ENCODE results near the gene TTC23.

DNA sequence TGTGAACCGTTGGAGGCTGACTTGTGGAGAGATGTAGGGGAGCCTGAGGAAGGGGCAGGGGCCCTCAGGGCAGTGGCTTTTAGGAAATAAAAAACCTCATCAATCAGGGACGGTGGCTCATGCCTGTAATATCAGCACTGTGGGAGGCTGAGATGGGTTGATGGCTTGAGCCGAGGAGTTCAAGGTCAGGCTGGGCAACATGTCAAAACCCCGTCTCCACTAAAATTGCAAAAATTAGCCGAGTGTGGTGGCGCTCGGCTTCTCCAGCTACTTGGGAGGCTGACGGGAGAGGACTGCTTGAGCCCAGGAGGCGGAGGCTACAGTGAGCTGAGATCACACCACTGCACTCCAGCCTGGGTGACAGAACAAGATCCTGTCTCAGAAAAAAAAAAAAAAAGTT lies 7.6 kb downstream of the TTC23 start:
- TF ChIP-seq NFE2L1 (tag; IDR thresholded peaks at IDR 0.05; ENCODE audit: borderline replicate concordance, low read depth) (no peak), MYC (IDR thresholded peaks at IDR 0.05; ENCODE audit: low read depth, low read length) (no peak), MYC (CRISPR knock-in tag; IDR thresholded peaks at IDR 0.05; ENCODE audit: borderline replicate concordance, low read depth) (no peak), SMARCE1 (IDR thresholded peaks at IDR 0.05) (no peak), CTCF (IDR thresholded peaks at IDR 0.05 in 2 of 3, conservative IDR thresholded peaks at IDR 0.05 in 1 of 3; ENCODE audit: insufficient read depth in 2 of 3, low read depth in 1 of 3, low read length in 3 of 3) (no peak), MLLT1 (IDR thresholded peaks at IDR 0.05) (no peak), SMARCA4 (IDR thresholded peaks at IDR 0.05) (no peak), KLF6 (CRISPR knock-in tag; IDR thresholded peaks at IDR 0.05; ENCODE audit: borderline replicate concordance) (no peak), BHLHE40 (IDR thresholded peaks at IDR 0.05; ENCODE audit: low read length) (no peak), RBBP5 (IDR thresholded peaks at IDR 0.05; ENCODE audit: borderline replicate concordance, insufficient read depth, low read length, poor library complexity, severe bottlenecking) (no peak), FOXM1 (IDR thresholded peaks at IDR 0.05; ENCODE audit: low read depth) (no peak), FOXM1 (CRISPR knock-in tag; IDR thresholded peaks at IDR 0.05; ENCODE audit: low read depth) (no peak)
- TF ChIP-seq, protein P1, sequence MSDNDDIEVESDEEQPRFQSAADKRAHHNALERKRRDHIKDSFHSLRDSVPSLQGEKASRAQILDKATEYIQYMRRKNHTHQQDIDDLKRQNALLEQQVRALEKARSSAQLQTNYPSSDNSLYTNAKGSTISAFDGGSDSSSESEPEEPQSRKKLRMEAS (CRISPR knock-in tag; IDR thresholded peaks at IDR 0.05): no peak

Measured in K562 (cell line).